Measurements from ENCODE around the gene KCNMA1.

KCNMA1 gene

GRCh38 chr10:77249901-77250459, 387.6 kb downstream of the KCNMA1 start:
- no peaks in the 10 kb centered on the region for H3K27me3 ChIP-seq (ENCODE audit: insufficient read depth, insufficient read length)
- TF ChIP-seq ZNF274 (IDR thresholded peaks at IDR 0.05; ENCODE audit: low read depth, low read length) (no peak), YY1 (IDR thresholded peaks at IDR 0.05; ENCODE audit: insufficient read depth, insufficient read length) (no peak)
- DNase-seq (ENCODE audit: low read depth, low spot score) = no peak

GRCh38 chr10:77248104-77248790, 389.4 kb downstream of the KCNMA1 start:
- no peaks in the 10 kb centered on the region for H3K9me3 ChIP-seq (ENCODE audit: insufficient read depth, low read length)
- DNase-seq (ENCODE audit: low read depth, low spot score) = no peak

More at GRCh38 chr10:77249901-77250459, 387.6 kb downstream of the KCNMA1 start:
- no peaks in the 10 kb centered on the region for H3K4me1 ChIP-seq (ENCODE audit: insufficient read depth, insufficient read length)
- H3K9ac ChIP-seq (ENCODE audit: insufficient read length, low read depth) = no peak overlapping the region
- no peaks in the 10 kb centered on the region for H3K36me3 ChIP-seq (ENCODE audit: insufficient read depth, insufficient read length, low read length)
- H3K9me3 ChIP-seq (ENCODE audit: insufficient read depth, low read length) = no peaks in the 10 kb centered on the region
- no peak overlapping the region for H3K4me3 ChIP-seq (ENCODE audit: insufficient read length, low read depth)

GRCh38 chr10:77247031-77247990, 390.3 kb downstream of the KCNMA1 start:
- no peaks in the 10 kb centered on the region for H3K9me3 ChIP-seq (ENCODE audit: insufficient read depth, low read length)
- H3K9ac ChIP-seq (ENCODE audit: insufficient read length, low read depth) = no peak overlapping the region
- no peaks in the 10 kb centered on the region for H3K27me3 ChIP-seq (ENCODE audit: insufficient read depth, insufficient read length)
- H3K4me1 ChIP-seq (ENCODE audit: insufficient read depth, insufficient read length) = no peaks in the 10 kb centered on the region
- TF ChIP-seq SUZ12 (IDR thresholded peaks at IDR 0.05; ENCODE audit: extremely low read depth, insufficient read depth, insufficient read length) = no peak
- TF ChIP-seq YY1 (IDR thresholded peaks at IDR 0.05; ENCODE audit: insufficient read depth, insufficient read length) = no peak
- no peak for TF ChIP-seq ZNF274 (IDR thresholded peaks at IDR 0.05; ENCODE audit: low read depth, low read length)
- no peak overlapping the region for H3K4me3 ChIP-seq (ENCODE audit: insufficient read length, low read depth)
- H3K36me3 ChIP-seq (ENCODE audit: insufficient read depth, insufficient read length, low read length) = no peaks in the 10 kb centered on the region
- DNase-seq (ENCODE audit: low read depth, low spot score) = no peak

More at GRCh38 chr10:77248104-77248790, 389.4 kb downstream of the KCNMA1 start:
- Histone ChIP-seq H3K4me3 (ENCODE audit: insufficient read length, low read depth) (no peak overlapping the region), H3K36me3 (ENCODE audit: insufficient read depth, insufficient read length, low read length) (no peaks in the 10 kb centered on the region), H3K9ac (ENCODE audit: insufficient read length, low read depth) (no peak overlapping the region), H3K4me1 (ENCODE audit: insufficient read depth, insufficient read length) (no peaks in the 10 kb centered on the region), H3K27me3 (ENCODE audit: insufficient read depth, insufficient read length) (no peaks in the 10 kb centered on the region)
- TF ChIP-seq SUZ12 (IDR thresholded peaks at IDR 0.05; ENCODE audit: extremely low read depth, insufficient read depth, insufficient read length) (no peak), ZNF274 (IDR thresholded peaks at IDR 0.05; ENCODE audit: low read depth, low read length) (no peak), YY1 (IDR thresholded peaks at IDR 0.05; ENCODE audit: insufficient read depth, insufficient read length) (no peak)

GRCh38 chr10:77245953-77246352, 391.7 kb downstream of the KCNMA1 start:
- DNase-seq (ENCODE audit: low read depth, low spot score) = no peak
- Histone ChIP-seq H3K27me3 (ENCODE audit: insufficient read depth, insufficient read length) (no peaks in the 10 kb centered on the region), H3K4me3 (ENCODE audit: insufficient read length, low read depth) (no peak overlapping the region), H3K9ac (ENCODE audit: insufficient read length, low read depth) (no peak overlapping the region), H3K9me3 (ENCODE audit: insufficient read depth, low read length) (no peaks in the 10 kb centered on the region), H3K36me3 (ENCODE audit: insufficient read depth, insufficient read length, low read length) (no peaks in the 10 kb centered on the region), H3K4me1 (ENCODE audit: insufficient read depth, insufficient read length) (no peaks in the 10 kb centered on the region)
- TF ChIP-seq YY1 (IDR thresholded peaks at IDR 0.05; ENCODE audit: insufficient read depth, insufficient read length) = no peak
- TF ChIP-seq SUZ12 (IDR thresholded peaks at IDR 0.05; ENCODE audit: extremely low read depth, insufficient read depth, insufficient read length) = no peak
- TF ChIP-seq ZNF274 (IDR thresholded peaks at IDR 0.05; ENCODE audit: low read depth, low read length) = no peak

GRCh38 chr10:77244746-77245145, 392.9 kb downstream of the KCNMA1 start:
- TF ChIP-seq SUZ12 (IDR thresholded peaks at IDR 0.05; ENCODE audit: extremely low read depth, insufficient read depth, insufficient read length) (no peak), ZNF274 (IDR thresholded peaks at IDR 0.05; ENCODE audit: low read depth, low read length) (no peak), YY1 (IDR thresholded peaks at IDR 0.05; ENCODE audit: insufficient read depth, insufficient read length) (no peak)
- DNase-seq (ENCODE audit: low read depth, low spot score) = no peak
- no peak overlapping the region for H3K4me3 ChIP-seq (ENCODE audit: insufficient read length, low read depth)
- no peaks in the 10 kb centered on the region for H3K9me3 ChIP-seq (ENCODE audit: insufficient read depth, low read length)
- no peak overlapping the region for H3K9ac ChIP-seq (ENCODE audit: insufficient read length, low read depth)
- no peaks in the 10 kb centered on the region for H3K27me3 ChIP-seq (ENCODE audit: insufficient read depth, insufficient read length)
- H3K4me1 ChIP-seq (ENCODE audit: insufficient read depth, insufficient read length) = no peaks in the 10 kb centered on the region
- H3K36me3 ChIP-seq (ENCODE audit: insufficient read depth, insufficient read length, low read length) = no peaks in the 10 kb centered on the region

GRCh38 chr10:77244286-77244685, 393.3 kb downstream of the KCNMA1 start:
- H3K27me3 ChIP-seq (ENCODE audit: insufficient read depth, insufficient read length) = no peaks in the 10 kb centered on the region
- no peak for TF ChIP-seq ZNF274 (IDR thresholded peaks at IDR 0.05; ENCODE audit: low read depth, low read length)
- TF ChIP-seq YY1 (IDR thresholded peaks at IDR 0.05; ENCODE audit: insufficient read depth, insufficient read length) = no peak
- TF ChIP-seq SUZ12 (IDR thresholded peaks at IDR 0.05; ENCODE audit: extremely low read depth, insufficient read depth, insufficient read length) = no peak

GRCh38 chr10:77241350-77241725, 396.3 kb downstream of the KCNMA1 start:
- no peak for DNase-seq (ENCODE audit: low read depth, low spot score)
- no peaks in the 10 kb centered on the region for H3K27me3 ChIP-seq (ENCODE audit: insufficient read depth, insufficient read length)
- no peak for TF ChIP-seq YY1 (IDR thresholded peaks at IDR 0.05; ENCODE audit: insufficient read depth, insufficient read length)

More at GRCh38 chr10:77244286-77244685, 393.3 kb downstream of the KCNMA1 start:
- Histone ChIP-seq H3K36me3 (ENCODE audit: insufficient read depth, insufficient read length, low read length) (no peaks in the 10 kb centered on the region), H3K9ac (ENCODE audit: insufficient read length, low read depth) (no peak overlapping the region), H3K4me1 (ENCODE audit: insufficient read depth, insufficient read length) (no peaks in the 10 kb centered on the region), H3K9me3 (ENCODE audit: insufficient read depth, low read length) (no peaks in the 10 kb centered on the region), H3K4me3 (ENCODE audit: insufficient read length, low read depth) (no peak overlapping the region)
- no peak for DNase-seq (ENCODE audit: low read depth, low spot score)

More at GRCh38 chr10:77241350-77241725, 396.3 kb downstream of the KCNMA1 start:
- Histone ChIP-seq H3K9ac (ENCODE audit: insufficient read length, low read depth) (no peak overlapping the region), H3K9me3 (ENCODE audit: insufficient read depth, low read length) (peaks cover under 1% of the 10 kb centered on the region; the same call in 1 of the 2 replicates), H3K4me1 (ENCODE audit: insufficient read depth, insufficient read length) (no peaks in the 10 kb centered on the region), H3K4me3 (ENCODE audit: insufficient read length, low read depth) (no peak overlapping the region), H3K36me3 (ENCODE audit: insufficient read depth, insufficient read length, low read length) (no peaks in the 10 kb centered on the region)

Measured in NT2/D1 (cell line).